IMR-90 (cell line): ENCODE measurements around the gene KITLG. TPM values are rescaled to one million over a fixed set of nuclear protein-coding genes. Genes with fewer than 3 reads are reported as not detected.

ENCODE experiments used
- ATAC-seq: fragments of 200-7000 bp; cut with Tn5 transposase; 2 replicates; pipeline ENCODE4 v1.9.1; 2020; ENCODE audit warnings: low read depth, mild to moderate bottlenecking, moderate library complexity
- BruUV-seq: library from RNA; stranded (reverse); fragments of 400-500 nt; replicated peaks from 2 replicates; lab custom pipeline; 2021; lab: Mats Ljungman, UMichigan
- CTCF ChIA-PET: fragments of 300-600 bp; formaldehyde crosslinking; extraction: SDS; loops from one replicate; lab custom pipeline; 2021; ENCODE audit warnings: antibody characterized with exemption; lab: Yijun Ruan, JAX
- POLR2A ChIA-PET: fragments of 300-600 bp; sonication (Branson Sonifier 250); formaldehyde crosslinking; loops from one replicate; lab custom pipeline; 2022; ENCODE audit warnings: antibody characterized with exemption; ENCODE audit not compliant: unreplicated experiment; lab: Charles Lee
- DNase-seq: peaks from one replicate; pipeline ENCODE4 v3.0.0; 2013
- H2AFZ ChIP-seq: replicated peaks from 2 replicates; pipeline ENCODE3; 2013; ENCODE audit warnings: low read length, mild to moderate bottlenecking; ENCODE audit not compliant: poor library complexity
- H2AK5ac ChIP-seq: 2 replicates; pipeline ENCODE4 v1.6.1; 2013; ENCODE audit warnings: low read depth, low read length, inconsistent platforms
- H2AK9ac ChIP-seq: replicated peaks from 2 replicates; pipeline ENCODE3; 2013; ENCODE audit warnings: mild to moderate bottlenecking, low read depth, low read length, moderate library complexity; ENCODE audit not compliant: poor library complexity
- H2BK120ac ChIP-seq: 2 replicates; pipeline ENCODE4 v1.6.1; 2013; ENCODE audit warnings: low read depth, low read length, inconsistent platforms
- H2BK15ac ChIP-seq: 3 replicates; pipeline ENCODE4 v1.6.1; 2013; ENCODE audit warnings: low read depth, low read length, inconsistent platforms
- H2BK20ac ChIP-seq: 2 replicates; pipeline ENCODE4 v1.6.1; 2013; ENCODE audit warnings: low read depth, mild to moderate bottlenecking, inconsistent platforms, low read length, moderate library complexity
- H2BK5ac ChIP-seq: 2 replicates; pipeline ENCODE4 v1.6.1; 2013; ENCODE audit warnings: mild to moderate bottlenecking, low read depth, low read length, inconsistent platforms; ENCODE audit not compliant: poor library complexity, severe bottlenecking
- H3K14ac ChIP-seq: replicated peaks from 2 replicates; pipeline ENCODE4 v1.6.1; 2013; ENCODE audit warnings: low read depth, low read length, inconsistent platforms
- H3K18ac ChIP-seq: 2 replicates; pipeline ENCODE4 v1.6.1; 2013; ENCODE audit warnings: low read depth, low read length, control low read depth
- H3K23ac ChIP-seq: 2 replicates; pipeline ENCODE4 v1.6.1; 2013; ENCODE audit warnings: low read depth, low read length, inconsistent platforms
- H3K27ac ChIP-seq: 2 replicates; pipeline ENCODE4 v1.5.1; 2013; ENCODE audit warnings: mild to moderate bottlenecking, control low read depth, low read length; ENCODE audit not compliant: insufficient read depth
- H3K27me3 ChIP-seq: 2 replicates; pipeline ENCODE4 v1.6.1; 2013; ENCODE audit warnings: low read length; ENCODE audit not compliant: control insufficient read depth, insufficient read depth
- H3K36me3 ChIP-seq: 2 replicates; pipeline ENCODE4 v1.6.1; 2013; ENCODE audit warnings: low read length, mixed read lengths; ENCODE audit not compliant: control insufficient read depth, insufficient read depth
- H3K4ac ChIP-seq: 2 replicates; pipeline ENCODE4 v1.6.1; 2013; ENCODE audit warnings: low read depth, low read length, inconsistent platforms
- H3K4me1 ChIP-seq: 2 replicates; pipeline ENCODE4 v1.6.1; 2013; ENCODE audit warnings: low read length, mixed read lengths; ENCODE audit not compliant: control insufficient read depth, insufficient read depth
- H3K4me2 ChIP-seq: 2 replicates; pipeline ENCODE4 v1.6.1; 2013; ENCODE audit warnings: low read depth, mild to moderate bottlenecking, control low read depth, low read length, moderate library complexity
- H3K4me3 ChIP-seq: 2 replicates; pipeline ENCODE4 v1.5.1; 2013; ENCODE audit warnings: low read depth, mild to moderate bottlenecking, control low read depth, low read length, moderate library complexity; ENCODE audit not compliant: insufficient read depth
- H3K56ac ChIP-seq: 2 replicates; pipeline ENCODE4 v1.6.1; 2013; ENCODE audit warnings: low read length, inconsistent platforms; ENCODE audit not compliant: insufficient read depth; ENCODE audit errors: extremely low read depth
- H3K79me1 ChIP-seq, 2 experiments: 2 replicates each; pipeline ENCODE4 v1.6.1; 2013; ENCODE audit warnings: low read length in 2 of 2, inconsistent platforms in 1 of 2, low read depth in 1 of 2
- H3K9ac ChIP-seq: 2 replicates; pipeline ENCODE4 v1.6.1; 2013; ENCODE audit warnings: low read depth, low read length, control low read depth
- H3K9me1 ChIP-seq: 2 replicates; pipeline ENCODE4 v1.6.1; 2013; ENCODE audit warnings: low read length, inconsistent platforms; ENCODE audit not compliant: insufficient read depth
- H3K9me3 ChIP-seq: 2 replicates; pipeline ENCODE4 v1.6.1; 2013; ENCODE audit warnings: low read length; ENCODE audit not compliant: control insufficient read depth, insufficient read depth
- H4K20me1 ChIP-seq: 2 replicates; pipeline ENCODE4 v1.6.1; 2013; ENCODE audit warnings: low read length, inconsistent platforms; ENCODE audit not compliant: insufficient read depth
- H4K5ac ChIP-seq: 2 replicates; pipeline ENCODE4 v1.6.1; 2013; ENCODE audit warnings: mild to moderate bottlenecking, low read depth, low read length, control low read depth
- H4K8ac ChIP-seq, 2 experiments: 2 replicates each; pipeline ENCODE4 v1.6.1; 2013; ENCODE audit warnings: low read depth in 2 of 2, low read length in 2 of 2, control low read depth in 1 of 2, inconsistent platforms in 1 of 2
- H4K91ac ChIP-seq: 2 replicates; pipeline ENCODE4 v1.6.1; 2013; ENCODE audit warnings: low read depth, low read length, inconsistent platforms; ENCODE audit not compliant: insufficient read depth
- BHLHE40 ChIP-seq: fragments of 150-350 bp; IDR thresholded peaks from 2 replicates; pipeline ENCODE4 v1.6.1; 2016; ENCODE audit warnings: mild to moderate bottlenecking, low read depth, low read length
- CEBPB ChIP-seq: IDR thresholded peaks from 2 replicates; pipeline ENCODE4 v1.6.1; 2012; ENCODE audit warnings: low read depth, low read length, improper control_type of control experiment
- CHD1 ChIP-seq: IDR thresholded peaks from 2 replicates; pipeline ENCODE4 v1.6.1; 2012; ENCODE audit warnings: low read depth, low read length, improper control_type of control experiment
- FOS ChIP-seq: fragments of 150-350 bp; IDR thresholded peaks from 2 replicates; pipeline ENCODE4 v1.6.1; 2016; ENCODE audit warnings: low read depth, low read length
- MAFK ChIP-seq: IDR thresholded peaks from 2 replicates; pipeline ENCODE4 v1.6.1; 2012; ENCODE audit warnings: low read depth, low read length, improper control_type of control experiment
- MAZ ChIP-seq: IDR thresholded peaks from 2 replicates; pipeline ENCODE4 v1.6.1; 2012; ENCODE audit warnings: low read depth, mild to moderate bottlenecking, low read length, improper control_type of control experiment, moderate library complexity, borderline replicate concordance
- MXI1 ChIP-seq: IDR thresholded peaks from 2 replicates; pipeline ENCODE4 v1.6.1; 2012; ENCODE audit warnings: low read depth, mild to moderate bottlenecking, low read length, moderate library complexity, borderline replicate concordance
- NFE2L2 ChIP-seq: fragments of 150-350 bp; IDR thresholded peaks from 2 replicates; pipeline ENCODE4 v1.6.1; 2016; ENCODE audit warnings: low read depth, mild to moderate bottlenecking, low read length
- POLR2A ChIP-seq: IDR thresholded peaks from 2 replicates; pipeline ENCODE4 v1.6.1; 2012; ENCODE audit warnings: mild to moderate bottlenecking, low read depth, low read length
- RAD21 ChIP-seq: IDR thresholded peaks from 2 replicates; pipeline ENCODE4 v1.6.1; 2012; ENCODE audit warnings: low read length, improper control_type of control experiment
- RCOR1 ChIP-seq: IDR thresholded peaks from 2 replicates; pipeline ENCODE4 v1.6.1; 2012; ENCODE audit warnings: mild to moderate bottlenecking, low read length, improper control_type of control experiment; ENCODE audit not compliant: insufficient replicate concordance
- RFX5 ChIP-seq: IDR thresholded peaks from 2 replicates; pipeline ENCODE4 v1.8.0; 2012; ENCODE audit warnings: low read depth, mild to moderate bottlenecking, low read length, moderate library complexity
- SMC3 ChIP-seq: fragments of 150-350 bp; IDR thresholded peaks from 2 replicates; pipeline ENCODE4 v1.6.1; 2016; ENCODE audit warnings: low read depth, mild to moderate bottlenecking, antibody characterized with exemption, low read length, moderate library complexity
- WGBS, 2 experiments: methylation state at CpG; one replicate each; pipeline versions ENCODE4 v1.1.5 to v1.1.7; 2013; ENCODE audit warnings: missing lambda C conversion rate in 2 of 2; ENCODE audit not compliant: insufficient read length in 1 of 2; ENCODE audit errors: extremely low coverage in 2 of 2; 5-methylcytosine and 5-hydroxymethylcytosine counted together
- dilution Hi-C: fragments of 300-500 bp; cut with HindIII; formaldehyde crosslinking; loops from one replicate; pipeline ENCODE4 v1.14.3; 2018; ENCODE audit warnings: low sequenced_read_pairs; ENCODE audit not compliant: unreplicated experiment
- in situ Hi-C: fragments of 300-500 bp; cut with MboI; formaldehyde crosslinking; loops from 3 replicates; pipeline ENCODE4 v1.14.3; 2019; ENCODE audit warnings: low sequenced_read_pairs, inconsistent platforms, mixed read lengths
- intact Hi-C: fragments of 100-400 bp; cut with micrococcal nuclease; formaldehyde crosslinking; loops from 2 replicates; pipeline ENCODE4 v1.10.0; 2022
- polyA plus RNA-seq, 3 experiments: library from polyadenylated mRNA; depleted of rRNA; stranded (reverse); fragments of >200 nt; gene quantifications; 2 replicates each; pipeline ENCODE4 v1.2.3, GENCODE V29; 2012; ENCODE audit warnings: low replicate concordance in 1 of 3
- total RNA-seq: library from RNA; depleted of rRNA; stranded (reverse); fragments of >200 nt; gene quantifications from 2 replicates; pipeline ENCODE4 v1.2.3, GENCODE V29; 2012
- TF ChIP-seq, protein P1 (sequence below): fragments of 150-350 bp; IDR thresholded peaks from 2 replicates; pipeline ENCODE4 v1.6.1; 2017; ENCODE audit warnings: mild to moderate bottlenecking, antibody characterized with exemption, low read length, low read depth
- TF ChIP-seq, protein P2 (sequence below): fragments of 150-350 bp; IDR thresholded peaks from 2 replicates; pipeline ENCODE4 v1.6.1; 2016; ENCODE audit warnings: low read depth, mild to moderate bottlenecking, low read length, moderate library complexity, borderline replicate concordance
- TF ChIP-seq, protein P3 (sequence below): conservative IDR thresholded peaks from 2 replicates; pipeline ENCODE4 v1.5.1; 2012; ENCODE audit warnings: mild to moderate bottlenecking, low read depth, low read length, improper control_type of control experiment

KITLG gene
- total and polyA plus RNA-seq, 2 of the 4 experiments (the other 2 are of a cell fraction): 14.5 to 87.5 TPM

DNA sequence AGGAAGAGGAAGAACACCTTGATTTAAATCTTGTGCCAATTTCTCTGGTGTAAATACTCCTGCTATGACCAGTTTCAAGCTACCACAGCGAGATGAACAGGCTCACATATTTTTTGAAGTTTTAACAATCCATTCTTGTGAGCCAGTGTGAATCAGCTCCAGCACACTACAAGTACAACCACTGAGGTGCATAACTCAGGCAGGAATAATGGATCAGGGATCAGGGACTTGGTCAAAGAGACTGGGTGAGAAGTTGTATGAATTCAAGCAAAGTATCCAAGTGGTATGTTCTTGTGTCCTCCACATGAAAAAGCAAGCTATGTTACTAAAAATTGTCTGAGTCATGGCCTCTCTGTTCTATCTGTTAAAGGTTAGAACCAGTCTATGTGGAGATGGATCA, 35.2 kb upstream of the KITLG start:
- H3K9me3 ChIP-seq: no peaks in the 10 kb centered on the region
- no peak for TF ChIP-seq MAFK
- TF ChIP-seq SMC3: no peak
- TF ChIP-seq CEBPB: no peak
- TF ChIP-seq BHLHE40: no peak
- TF ChIP-seq MAZ: no peak
- TF ChIP-seq, protein P1, sequence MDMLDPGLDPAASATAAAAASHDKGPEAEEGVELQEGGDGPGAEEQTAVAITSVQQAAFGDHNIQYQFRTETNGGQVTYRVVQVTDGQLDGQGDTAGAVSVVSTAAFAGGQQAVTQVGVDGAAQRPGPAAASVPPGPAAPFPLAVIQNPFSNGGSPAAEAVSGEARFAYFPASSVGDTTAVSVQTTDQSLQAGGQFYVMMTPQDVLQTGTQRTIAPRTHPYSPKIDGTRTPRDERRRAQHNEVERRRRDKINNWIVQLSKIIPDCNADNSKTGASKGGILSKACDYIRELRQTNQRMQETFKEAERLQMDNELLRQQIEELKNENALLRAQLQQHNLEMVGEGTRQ: no peak
- TF ChIP-seq POLR2A: no peak
- no peak for TF ChIP-seq FOS
- TF ChIP-seq RAD21: no peak
- TF ChIP-seq RFX5: no peak
- TF ChIP-seq RCOR1: no peak
- TF ChIP-seq, protein P2, sequence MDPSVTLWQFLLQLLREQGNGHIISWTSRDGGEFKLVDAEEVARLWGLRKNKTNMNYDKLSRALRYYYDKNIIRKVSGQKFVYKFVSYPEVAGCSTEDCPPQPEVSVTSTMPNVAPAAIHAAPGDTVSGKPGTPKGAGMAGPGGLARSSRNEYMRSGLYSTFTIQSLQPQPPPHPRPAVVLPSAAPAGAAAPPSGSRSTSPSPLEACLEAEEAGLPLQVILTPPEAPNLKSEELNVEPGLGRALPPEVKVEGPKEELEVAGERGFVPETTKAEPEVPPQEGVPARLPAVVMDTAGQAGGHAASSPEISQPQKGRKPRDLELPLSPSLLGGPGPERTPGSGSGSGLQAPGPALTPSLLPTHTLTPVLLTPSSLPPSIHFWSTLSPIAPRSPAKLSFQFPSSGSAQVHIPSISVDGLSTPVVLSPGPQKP: no peak
- no peak for TF ChIP-seq MXI1
- no peak for TF ChIP-seq CHD1
- no peak for TF ChIP-seq NFE2L2
- TF ChIP-seq, protein P3, sequence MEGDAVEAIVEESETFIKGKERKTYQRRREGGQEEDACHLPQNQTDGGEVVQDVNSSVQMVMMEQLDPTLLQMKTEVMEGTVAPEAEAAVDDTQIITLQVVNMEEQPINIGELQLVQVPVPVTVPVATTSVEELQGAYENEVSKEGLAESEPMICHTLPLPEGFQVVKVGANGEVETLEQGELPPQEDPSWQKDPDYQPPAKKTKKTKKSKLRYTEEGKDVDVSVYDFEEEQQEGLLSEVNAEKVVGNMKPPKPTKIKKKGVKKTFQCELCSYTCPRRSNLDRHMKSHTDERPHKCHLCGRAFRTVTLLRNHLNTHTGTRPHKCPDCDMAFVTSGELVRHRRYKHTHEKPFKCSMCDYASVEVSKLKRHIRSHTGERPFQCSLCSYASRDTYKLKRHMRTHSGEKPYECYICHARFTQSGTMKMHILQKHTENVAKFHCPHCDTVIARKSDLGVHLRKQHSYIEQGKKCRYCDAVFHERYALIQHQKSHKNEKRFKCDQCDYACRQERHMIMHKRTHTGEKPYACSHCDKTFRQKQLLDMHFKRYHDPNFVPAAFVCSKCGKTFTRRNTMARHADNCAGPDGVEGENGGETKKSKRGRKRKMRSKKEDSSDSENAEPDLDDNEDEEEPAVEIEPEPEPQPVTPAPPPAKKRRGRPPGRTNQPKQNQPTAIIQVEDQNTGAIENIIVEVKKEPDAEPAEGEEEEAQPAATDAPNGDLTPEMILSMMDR: no peak
- ChIA-PET CTCF (no interaction called here), POLR2A (interaction anchor here (0.6 kb wide), 1 partner anchor 610 kb away, joined by 3 read pairs; no protein-coding TSS in a partner anchor)
- H2BK20ac ChIP-seq: no peak overlapping the region
- H4K91ac ChIP-seq: no peak overlapping the region
- no peak overlapping the region for H3K18ac ChIP-seq
- H3K36me3 ChIP-seq: no peaks in the 10 kb centered on the region
- no TSS peak for BruUV-seq
- no peak overlapping the region for H4K8ac ChIP-seq
- H3K4me2 ChIP-seq: no peak overlapping the region
- no peak overlapping the region for H3K27ac ChIP-seq
- no peak overlapping the region for H3K56ac ChIP-seq
- no peak overlapping the region for H2AFZ ChIP-seq
- H3K14ac ChIP-seq: no peak overlapping the region
- ATAC-seq (no peak), DNase-seq (peak; percentile 50)
- H3K27me3 ChIP-seq: no peaks in the 10 kb centered on the region
- H3K4me1 ChIP-seq: no peaks in the 10 kb centered on the region; the same call in 1 of the 2 replicates
- H2BK15ac ChIP-seq: no peak overlapping the region
- in situ Hi-C loops (no loop called here), intact Hi-C loops (no loop called here), dilution Hi-C loops (no loop called here)
- H2AK5ac ChIP-seq: no peak overlapping the region
- H2BK5ac ChIP-seq: no peak overlapping the region
- no peak overlapping the region for H4K5ac ChIP-seq
- no peak overlapping the region for H3K4ac ChIP-seq
- no peak overlapping the region for H3K9ac ChIP-seq
- no peaks in the 10 kb centered on the region for H4K20me1 ChIP-seq
- H2BK120ac ChIP-seq: no peak overlapping the region
- no peak overlapping the region for H3K4me3 ChIP-seq
- H3K23ac ChIP-seq: no peak overlapping the region
- no CpG with 5 or more reads among the region's 1 CpG for WGBS, 2 experiments
- no peak overlapping the region for H2AK9ac ChIP-seq
- H3K79me1 ChIP-seq: no peaks in the 10 kb centered on the region
- no peaks in the 10 kb centered on the region for H3K9me1 ChIP-seq
